Loucy (cell line): ENCODE results near the gene HSF2BP.

ENCODE experiments used
- CTCF ChIP-seq: fragments of 200-600 bp; sonication (generic); conservative IDR thresholded peaks from 2 replicates; pipeline ENCODE4 v1.5.1; 2014; ENCODE audit warnings: mild to moderate bottlenecking, antibody characterized with exemption, low read length
- EZH2phosphoT487 ChIP-seq: fragments of 200-600 bp; IDR thresholded peaks from 2 replicates; pipeline ENCODE4 v1.6.1; 2018; ENCODE audit warnings: antibody characterized with exemption, mild to moderate bottlenecking, moderate library complexity, borderline replicate concordance

GRCh38 chr21:43605320-43606215 lies 53.7 kb downstream of the HSF2BP start:
- no peak for TF ChIP-seq CTCF
- TF ChIP-seq EZH2phosphoT487: no peak
